NOMO-1 (cell line): ENCODE results near the gene ABCB11.

Experiments
- DNase-seq, 2 experiments: peaks; one replicate each; lab custom pipeline; 2025; ENCODE audit not compliant: unreplicated experiment in 2 of 2; lab: John Stamatoyannopoulos, UW

Gene ABCB11

GRCh38 chr2:169010633-169011460 is 20.3 kb downstream of the ABCB11 start:
- no peak for DNase-seq

- DNase-seq = no peak
Observed at GRCh38 chr2:169009865-169010579, 21.1 kb downstream of the ABCB11 start.

GRCh38 chr2:169007941-169008340 is 23.2 kb downstream of the ABCB11 start:
- no peak for DNase-seq

- DNase-seq = no peak
Observed at GRCh38 chr2:169007356-169007755, 23.8 kb downstream of the ABCB11 start.

GRCh38 chr2:169006665-169007064 is 24.5 kb downstream of the ABCB11 start:
- DNase-seq = no peak

GRCh38 chr2:169005994-169006393 is 25.1 kb downstream of the ABCB11 start:
- no peak for DNase-seq

- no peak for DNase-seq
Observed at GRCh38 chr2:169005080-169005598, 26.0 kb downstream of the ABCB11 start.

- no peak for DNase-seq
Observed at GRCh38 chr2:169002161-169002738, 28.9 kb downstream of the ABCB11 start.

- no peak for DNase-seq
Observed at GRCh38 chr2:169001116-169001815, 29.9 kb downstream of the ABCB11 start.

GRCh38 chr2:168999668-169000213 is 31.4 kb downstream of the ABCB11 start:
- DNase-seq = no peak

- no peak for DNase-seq
Observed at GRCh38 chr2:168998609-168999211, 32.4 kb downstream of the ABCB11 start.

- DNase-seq = peak in 1 of 2 experiments; percentile 38
Observed at GRCh38 chr2:168997794-168998193, 33.3 kb downstream of the ABCB11 start.

- DNase-seq = no peak
Observed at GRCh38 chr2:168997118-168997521, 34.0 kb downstream of the ABCB11 start.

GRCh38 chr2:168995744-168996143 is 35.4 kb downstream of the ABCB11 start:
- no peak for DNase-seq

- no peak for DNase-seq
Observed at GRCh38 chr2:168993538-168993937, 37.6 kb downstream of the ABCB11 start.

GRCh38 chr2:168992591-168993349 is 38.4 kb downstream of the ABCB11 start:
- DNase-seq = peak; percentile 32 to 63

GRCh38 chr2:168992026-168992425 is 39.1 kb downstream of the ABCB11 start:
- DNase-seq = no peak

GRCh38 chr2:168988755-168989154 is 42.4 kb downstream of the ABCB11 start:
- no peak for DNase-seq

GRCh38 chr2:168986398-168986943 is 44.7 kb downstream of the ABCB11 start:
- DNase-seq = no peak
